ENCODE results near the gene PPP1R1B.

- no peak for TF ChIP-seq CTCF (IDR thresholded peaks at IDR 0.05)
- no peak for TF ChIP-seq POLR2A (IDR thresholded peaks at IDR 0.05)
- no peak for TF ChIP-seq EP300 (IDR thresholded peaks at IDR 0.05)
- TF ChIP-seq POLR2AphosphoS5 (IDR thresholded peaks at IDR 0.05), result no peak
Measured at GRCh38 chr17:39676198-39676819, 49.6 kb downstream of the PPP1R1B start.

Data from suprapubic skin (tissue), 4 donors.